ENCODE results near the gene PHF21B. TPM values are rescaled to one million over a fixed set of nuclear protein-coding genes. Genes with fewer than 3 reads are reported as not detected.

The PHF21B gene
- total RNA-seq, 3 donors from 2014 or later (not counting 1 experiment from before 2014, with no cell fraction given) = not detected

DNA sequence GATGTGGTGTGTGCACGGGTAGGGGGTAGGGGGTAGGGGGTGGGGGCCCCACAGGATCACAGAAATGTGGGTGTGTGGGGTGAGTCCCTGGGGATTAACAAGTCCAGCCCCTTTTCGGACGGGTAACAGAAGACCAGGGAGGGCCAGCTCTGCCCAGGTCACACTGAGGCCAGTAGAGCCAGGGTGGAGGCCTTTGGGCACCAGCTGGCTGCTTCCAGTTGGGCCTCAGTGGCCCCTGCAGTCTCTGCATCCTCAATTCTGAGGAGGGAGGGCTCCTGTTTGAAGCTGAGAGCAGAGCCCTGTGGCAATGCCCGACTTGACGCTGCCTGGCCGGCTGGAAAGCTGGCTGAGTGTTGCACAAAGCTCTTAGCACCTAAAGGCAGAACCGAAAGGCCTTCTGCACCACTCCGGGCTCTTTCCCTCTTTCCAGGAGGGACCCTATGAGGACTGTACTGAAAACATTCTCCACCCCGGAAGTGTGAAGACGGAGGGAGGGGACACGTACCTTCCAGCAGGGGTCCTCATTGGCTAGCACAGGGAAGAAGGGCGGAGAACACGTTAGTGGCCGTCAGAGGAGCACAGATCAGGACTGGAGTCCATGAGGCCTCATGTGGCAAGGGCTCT lies 120.4 kb downstream of the PHF21B start:
- Histone ChIP-seq H3K27ac (ENCODE audit: low read length) (no peak overlapping the region), H3K27me3 (ENCODE audit: control insufficient read depth, insufficient read depth, low read length) (no peaks in the 10 kb centered on the region), H3K4me1 (ENCODE audit: control insufficient read depth, insufficient read depth, low read length) (no peaks in the 10 kb centered on the region), H3K9me3 (ENCODE audit: control insufficient read depth, insufficient read depth, low read length) (no peaks in the 10 kb centered on the region), H3K4me3 (ENCODE audit: low read length) (no peak overlapping the region), H3K36me3 (ENCODE audit: control insufficient read depth, insufficient read depth, low read length) (no peaks in the 10 kb centered on the region)
- no peak for DNase-seq
- intact Hi-C loops (cut with micrococcal nuclease) = no loop called here
- Mint-ChIP-seq H3K36me3 (no peaks in the 10 kb centered on the region), H3K9me3 (no peaks in the 10 kb centered on the region), H3K4me1 (no peaks in the 10 kb centered on the region), H3K27me3 (ENCODE audit: low read depth in 2 of 2) (no peaks in the 10 kb centered on the region), H3K27ac (no peak overlapping the region), H3K4me3 (no peak overlapping the region)
- no peak for ATAC-seq
- 84% methylated on average over 14 of the region's 14 CpGs for whole genome bisulfite sequencing (ENCODE audit: insufficient coverage)
- TF ChIP-seq, protein P1, sequence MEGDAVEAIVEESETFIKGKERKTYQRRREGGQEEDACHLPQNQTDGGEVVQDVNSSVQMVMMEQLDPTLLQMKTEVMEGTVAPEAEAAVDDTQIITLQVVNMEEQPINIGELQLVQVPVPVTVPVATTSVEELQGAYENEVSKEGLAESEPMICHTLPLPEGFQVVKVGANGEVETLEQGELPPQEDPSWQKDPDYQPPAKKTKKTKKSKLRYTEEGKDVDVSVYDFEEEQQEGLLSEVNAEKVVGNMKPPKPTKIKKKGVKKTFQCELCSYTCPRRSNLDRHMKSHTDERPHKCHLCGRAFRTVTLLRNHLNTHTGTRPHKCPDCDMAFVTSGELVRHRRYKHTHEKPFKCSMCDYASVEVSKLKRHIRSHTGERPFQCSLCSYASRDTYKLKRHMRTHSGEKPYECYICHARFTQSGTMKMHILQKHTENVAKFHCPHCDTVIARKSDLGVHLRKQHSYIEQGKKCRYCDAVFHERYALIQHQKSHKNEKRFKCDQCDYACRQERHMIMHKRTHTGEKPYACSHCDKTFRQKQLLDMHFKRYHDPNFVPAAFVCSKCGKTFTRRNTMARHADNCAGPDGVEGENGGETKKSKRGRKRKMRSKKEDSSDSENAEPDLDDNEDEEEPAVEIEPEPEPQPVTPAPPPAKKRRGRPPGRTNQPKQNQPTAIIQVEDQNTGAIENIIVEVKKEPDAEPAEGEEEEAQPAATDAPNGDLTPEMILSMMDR (IDR thresholded peaks at IDR 0.05) = no peak

DNA sequence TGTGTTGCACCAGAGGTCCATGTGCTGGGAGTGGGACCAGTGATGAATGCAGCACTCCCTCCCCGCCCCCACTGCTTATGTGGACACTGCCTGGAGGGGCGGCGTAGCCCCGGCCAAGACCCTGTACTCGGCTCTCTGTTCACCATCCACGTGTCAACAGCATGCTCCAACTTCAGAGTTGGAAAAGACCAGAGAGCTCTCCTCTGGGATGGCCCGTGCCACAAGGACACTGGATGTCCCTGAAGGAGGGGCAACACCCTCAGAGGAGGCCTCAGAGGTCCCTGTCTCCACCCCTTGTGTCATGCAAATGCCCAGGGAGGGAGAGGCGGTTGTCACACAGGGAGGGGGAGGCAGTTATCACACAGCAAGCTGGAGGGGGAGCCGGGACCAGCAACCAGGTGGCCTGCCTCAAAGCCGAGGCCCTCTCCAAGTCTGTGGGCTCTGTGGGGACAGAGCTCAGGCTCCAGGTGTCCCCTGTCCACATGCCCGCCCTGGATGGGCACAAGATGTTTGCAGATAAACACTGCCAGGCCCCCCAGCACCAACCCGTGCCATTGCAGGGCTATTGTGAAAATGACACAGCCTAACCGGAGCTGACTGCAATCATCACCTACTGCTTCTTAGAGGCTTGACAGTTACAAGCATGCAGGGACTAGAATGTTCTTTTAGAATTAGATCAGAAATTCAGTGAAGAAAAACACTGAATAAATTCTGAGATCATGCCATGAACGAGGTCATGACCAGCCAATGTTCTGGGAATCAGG lies 121.1 kb downstream of the PHF21B start:
- no peak overlapping the region for H3K4me3 ChIP-seq (ENCODE audit: low read length)
- H3K4me1 ChIP-seq (ENCODE audit: control insufficient read depth, insufficient read depth, low read length) = no peaks in the 10 kb centered on the region
- Mint-ChIP-seq H3K4me3 (no peak overlapping the region), H3K27me3 (ENCODE audit: low read depth in 2 of 2) (no peaks in the 10 kb centered on the region), H3K27ac (no peak overlapping the region), H3K9me3 (no peaks in the 10 kb centered on the region), H3K36me3 (no peaks in the 10 kb centered on the region), H3K4me1 (no peaks in the 10 kb centered on the region)
- ATAC-seq = no peak
- H3K27me3 ChIP-seq (ENCODE audit: control insufficient read depth, insufficient read depth, low read length) = no peaks in the 10 kb centered on the region
- intact Hi-C loops (cut with micrococcal nuclease) = no loop called here
- no peaks in the 10 kb centered on the region for H3K9me3 ChIP-seq (ENCODE audit: control insufficient read depth, insufficient read depth, low read length)
- TF ChIP-seq, protein P1 (IDR thresholded peaks at IDR 0.05) = no peak
- H3K36me3 ChIP-seq (ENCODE audit: control insufficient read depth, insufficient read depth, low read length) = no peaks in the 10 kb centered on the region
- DNase-seq = no peak
- no peak overlapping the region for H3K27ac ChIP-seq (ENCODE audit: low read length)
- WGBS (ENCODE audit: insufficient coverage) = 83% methylated on average over 14 of the region's 14 CpGs

DNA sequence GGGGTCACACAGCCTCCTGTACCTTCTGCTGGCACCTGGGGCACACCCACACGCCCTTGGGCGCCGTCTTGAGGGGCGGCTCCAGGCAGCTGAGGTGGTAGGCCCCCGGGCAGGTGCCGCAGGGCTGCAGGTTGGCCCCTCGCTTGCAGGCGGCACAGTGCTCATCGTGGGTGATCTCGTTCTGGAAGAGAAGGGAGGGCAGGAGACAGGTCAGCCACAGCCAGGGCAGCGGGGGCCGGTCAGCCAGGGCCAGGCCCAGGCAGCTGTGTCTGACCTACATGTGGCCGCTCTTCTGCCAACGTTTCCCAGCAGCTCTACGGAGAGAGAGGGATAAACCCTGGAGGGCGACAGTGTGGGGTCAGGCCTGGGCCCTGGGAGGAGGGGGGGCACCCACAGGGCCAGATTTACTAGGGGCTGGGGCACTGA lies 121.9 kb downstream of the PHF21B start:
- Histone ChIP-seq H3K27ac (ENCODE audit: low read length) (no peak overlapping the region), H3K4me1 (ENCODE audit: control insufficient read depth, insufficient read depth, low read length) (no peaks in the 10 kb centered on the region), H3K9me3 (ENCODE audit: control insufficient read depth, insufficient read depth, low read length) (no peaks in the 10 kb centered on the region), H3K36me3 (ENCODE audit: control insufficient read depth, insufficient read depth, low read length) (no peaks in the 10 kb centered on the region), H3K27me3 (ENCODE audit: control insufficient read depth, insufficient read depth, low read length) (no peaks in the 10 kb centered on the region), H3K4me3 (ENCODE audit: low read length) (no peak overlapping the region)
- no peak overlapping the region for H3K27ac Mint-ChIP-seq
- no peaks in the 10 kb centered on the region for H3K9me3 Mint-ChIP-seq
- H3K36me3 Mint-ChIP-seq = no peaks in the 10 kb centered on the region
- no peak overlapping the region for H3K4me3 Mint-ChIP-seq
- TF ChIP-seq, protein P1 (IDR thresholded peaks at IDR 0.05) = no peak
- no peaks in the 10 kb centered on the region for H3K4me1 Mint-ChIP-seq
- DNase-seq (no peak), ATAC-seq (no peak)
- 86% methylated on average over 16 of the region's 16 CpGs for WGBS (ENCODE audit: insufficient coverage)
- no peaks in the 10 kb centered on the region for H3K27me3 Mint-ChIP-seq (ENCODE audit: low read depth in 2 of 2)
- intact Hi-C loops (cut with micrococcal nuclease) = no loop called here

Data from natural killer cell (primary cell).